OCI-LY7 (cell line): Measurements from ENCODE around the gene CCT8L2. TPM values are rescaled to one million over a fixed set of nuclear protein-coding genes. Genes with fewer than 3 reads are reported as not detected.
"Not testable (repeated sequence)": the region's sequence is repeated elsewhere in the genome, so short reads cannot be mapped to it uniquely, and the experiment has no call there.

Source experiments
- BruUV-seq: library from RNA; stranded (reverse); fragments of 400-500 nt; replicated peaks from 2 replicates; lab custom pipeline; 2021; lab: Mats Ljungman, UMichigan
- CTCF ChIA-PET: fragments of 300-600 bp; sonication (Branson Sonifier 250); formaldehyde crosslinking; loops from one replicate; lab custom pipeline; 2022; ENCODE audit warnings: antibody characterized with exemption; ENCODE audit not compliant: unreplicated experiment; lab: Charles Lee
- POLR2A ChIA-PET: fragments of 300-600 bp; sonication (Branson Sonifier 250); formaldehyde crosslinking; loops from one replicate; lab custom pipeline; 2022; ENCODE audit warnings: antibody characterized with exemption; lab: Charles Lee
- DNase-seq: peaks from one replicate; pipeline ENCODE4 v3.0.0-alpha.2; 2015; ENCODE audit warnings: low spot score
- H2AFZ ChIP-seq: fragments of 200-600 bp; sonication (generic), shearing (Covaris generic); 2 replicates; pipeline ENCODE4 v1.6.1; 2014; ENCODE audit warnings: mild to moderate bottlenecking, antibody characterized with exemption, low read length, moderate library complexity
- H3K27ac ChIP-seq: fragments of 200-600 bp; sonication (generic); 2 replicates; pipeline ENCODE4 v1.5.1; 2014; ENCODE audit warnings: mixed run types, low read depth, mild to moderate bottlenecking, moderate library complexity, low read length, inconsistent platforms; ENCODE audit not compliant: poor library complexity, severe bottlenecking
- H3K36me3 ChIP-seq: fragments of 200-600 bp; sonication (generic); 2 replicates; pipeline ENCODE4 v1.6.1; 2014; ENCODE audit warnings: mild to moderate bottlenecking, antibody characterized with exemption, low read length, moderate library complexity, mixed read lengths; ENCODE audit not compliant: insufficient read depth
- H3K4me1 ChIP-seq: fragments of 200-600 bp; sonication (generic); 2 replicates; pipeline ENCODE4 v1.5.1; 2014; ENCODE audit warnings: mild to moderate bottlenecking, low read length; ENCODE audit not compliant: insufficient read depth, poor library complexity, severe bottlenecking
- H3K4me2 ChIP-seq: fragments of 200-600 bp; sonication (generic); 2 replicates; pipeline ENCODE4 v1.6.1; 2014; ENCODE audit warnings: mild to moderate bottlenecking, low read length
- H3K4me3 ChIP-seq: fragments of 200-600 bp; sonication (generic); 2 replicates; pipeline ENCODE4 v1.5.1; 2014; ENCODE audit warnings: mild to moderate bottlenecking, low read depth, low read length; ENCODE audit not compliant: poor library complexity, severe bottlenecking
- H3K79me2 ChIP-seq: fragments of 200-600 bp; sonication (generic); 2 replicates; pipeline ENCODE4 v1.6.1; 2016; ENCODE audit warnings: low read depth, mild to moderate bottlenecking, low read length, moderate library complexity, mixed read lengths; ENCODE audit not compliant: insufficient read depth
- H3K9me2 ChIP-seq: fragments of 200-600 bp; sonication (generic); 2 replicates; pipeline ENCODE4 v1.6.1; 2016; ENCODE audit warnings: mild to moderate bottlenecking, low read length, mixed read lengths; ENCODE audit not compliant: insufficient read depth
- H3K9me3 ChIP-seq: fragments of 200-600 bp; sonication (generic); 2 replicates; pipeline ENCODE4 v1.6.1; 2014; ENCODE audit warnings: mild to moderate bottlenecking, mixed run types, low read length, mixed read lengths
- H4K20me1 ChIP-seq: fragments of 200-600 bp; sonication (generic); 2 replicates; pipeline ENCODE4 v1.6.1; 2014; ENCODE audit warnings: mild to moderate bottlenecking, antibody characterized with exemption, low read length, moderate library complexity, mixed read lengths; ENCODE audit not compliant: insufficient read depth
- CTCF ChIP-seq: fragments of 200-600 bp; sonication (generic); conservative IDR thresholded peaks from 2 replicates; pipeline ENCODE4 v1.5.1; 2014; ENCODE audit warnings: mild to moderate bottlenecking, antibody characterized with exemption, low read length, moderate library complexity, mixed read lengths
- EZH2phosphoT487 ChIP-seq: fragments of 200-600 bp; sonication (generic); IDR thresholded peaks from 2 replicates; pipeline ENCODE4 v1.6.1; 2018; ENCODE audit warnings: low read depth, borderline replicate concordance, mild to moderate bottlenecking, mixed run types, antibody characterized with exemption, low read length, moderate library complexity, mixed read lengths
- intact Hi-C: fragments of 100-400 bp; cut with micrococcal nuclease; formaldehyde crosslinking; loops from one replicate; pipeline ENCODE4 v1.10.0; 2022; ENCODE audit not compliant: unreplicated experiment
- total RNA-seq, 2 experiments: library from RNA; depleted of rRNA in 1 of 2; stranded (reverse); fragments of >200 nt in 1 of 2; shearing (Covaris generic) in 1 of 2; gene quantifications; 2 replicates each; pipeline ENCODE4 v1.2.3, GENCODE V29; 2014 to 2022

CCT8L2 gene
- total RNA-seq, 2 experiments from 2014 or later, result not detected

- H3K27ac ChIP-seq, H3K79me2 ChIP-seq, POLR2A ChIA-PET, H3K36me3 ChIP-seq, H3K4me1 ChIP-seq, BruUV-seq, H3K9me2 ChIP-seq, H2AFZ ChIP-seq, H3K4me2 ChIP-seq, intact Hi-C loops, CTCF ChIA-PET, DNase-seq, H3K4me3 ChIP-seq, H4K20me1 ChIP-seq, H3K9me3 ChIP-seq: not testable (repeated sequence)
Measured at GRCh38 chr22:16602224-16602727, 9.7 kb upstream of the CCT8L2 start.

GRCh38 chr22:16601437-16602223 lies 9.0 kb upstream of the CCT8L2 start:
- Histone ChIP-seq H3K4me1 (no peaks in the 10 kb centered on the region), H4K20me1 (no peaks in the 10 kb centered on the region), H3K27ac (no peak overlapping the region), H3K9me3 (no peaks in the 10 kb centered on the region), H3K4me3 (no peak overlapping the region), H3K9me2 (no peaks in the 10 kb centered on the region), H3K79me2 (no peaks in the 10 kb centered on the region), H3K4me2 (no peak overlapping the region), H2AFZ (no peak overlapping the region), H3K36me3 (no peaks in the 10 kb centered on the region)
- intact Hi-C loops, result no loop called here
- TF ChIP-seq CTCF (no peak), EZH2phosphoT487 (no peak)
- CTCF ChIA-PET, result no interaction called here
- BruUV-seq, result no TSS peak
- DNase-seq, result no peak
- POLR2A ChIA-PET, result no interaction called here

GRCh38 chr22:16600644-16601436 lies 8.2 kb upstream of the CCT8L2 start:
- DNase-seq, H3K4me2 ChIP-seq, H2AFZ ChIP-seq, H3K79me2 ChIP-seq, H4K20me1 ChIP-seq, BruUV-seq, intact Hi-C loops, H3K36me3 ChIP-seq, H3K9me2 ChIP-seq, POLR2A ChIA-PET, H3K27ac ChIP-seq, H3K9me3 ChIP-seq, CTCF ChIA-PET, H3K4me1 ChIP-seq, H3K4me3 ChIP-seq: not testable (repeated sequence)

GRCh38 chr22:16599648-16600047 lies 7.0 kb upstream of the CCT8L2 start:
- H3K9me2 ChIP-seq, H4K20me1 ChIP-seq, H3K4me2 ChIP-seq, BruUV-seq, H3K9me3 ChIP-seq, CTCF ChIA-PET, intact Hi-C loops, DNase-seq, H2AFZ ChIP-seq, H3K4me1 ChIP-seq, H3K4me3 ChIP-seq, H3K36me3 ChIP-seq, H3K27ac ChIP-seq, POLR2A ChIA-PET, H3K79me2 ChIP-seq: not testable (repeated sequence)

- POLR2A ChIA-PET, result not testable (repeated sequence)
Measured at GRCh38 chr22:16595251-16595650, 2.6 kb upstream of the CCT8L2 start.

More at GRCh38 chr22:16595251-16595650, 2.6 kb upstream of the CCT8L2 start:
- H4K20me1 ChIP-seq, H3K79me2 ChIP-seq, DNase-seq, H3K4me3 ChIP-seq, H3K36me3 ChIP-seq, H3K4me2 ChIP-seq, BruUV-seq, H3K27ac ChIP-seq, CTCF ChIA-PET, intact Hi-C loops, H2AFZ ChIP-seq, H3K9me2 ChIP-seq, H3K4me1 ChIP-seq, H3K9me3 ChIP-seq: not testable (repeated sequence)
